HepG2 (cell line): Measurements from ENCODE around the gene ABHD12. TPM values are rescaled to one million over a fixed set of nuclear protein-coding genes. Genes with fewer than 3 reads are reported as not detected.
A peak's percentile ranks its signal among the peaks of the same experiment; 100 is the strongest.

Experiments
- GPN1 ChIP-seq: sonication (generic); formaldehyde crosslinking; IDR thresholded peaks from 2 replicates; pipeline ENCODE4 v1.5.1; 2020; ENCODE audit warnings: missing genetic modification reagents, borderline replicate concordance
- HES4 ChIP-seq: sonication (generic); formaldehyde crosslinking; IDR thresholded peaks from 2 replicates; pipeline ENCODE4 v1.9.0; 2021; ENCODE audit warnings: mild to moderate bottlenecking, missing genetic modification reagents, borderline replicate concordance
- HMG20A ChIP-seq: IDR thresholded peaks from 2 replicates; pipeline ENCODE4 v1.6.1; 2016; ENCODE audit warnings: borderline replicate concordance
- NR2F2 ChIP-seq: IDR thresholded peaks from 2 replicates; pipeline ENCODE4 v1.6.1; 2012; ENCODE audit warnings: low read depth, inconsistent platforms, borderline replicate concordance
- PHF8 ChIP-seq: sonication (generic); formaldehyde crosslinking; IDR thresholded peaks from 2 replicates; pipeline ENCODE4 v1.5.0; 2020; ENCODE audit warnings: missing genetic modification reagents
- XBP1 ChIP-seq: sonication (generic); formaldehyde crosslinking; IDR thresholded peaks from 2 replicates; pipeline ENCODE4 v1.5.0; 2020; ENCODE audit warnings: missing genetic modification reagents
- ZFP36L2 ChIP-seq: sonication (generic); formaldehyde crosslinking; IDR thresholded peaks from 2 replicates; pipeline ENCODE4 v1.4.0; 2020; ENCODE audit warnings: missing genetic modification reagents
- ZNF354B ChIP-seq: sonication (generic); formaldehyde crosslinking; IDR thresholded peaks from 2 replicates; pipeline ENCODE4 v1.8.0; 2022; ENCODE audit warnings: mild to moderate bottlenecking, missing genetic modification reagents
- ZNF441 ChIP-seq: sonication (generic); formaldehyde crosslinking; IDR thresholded peaks from 2 replicates; pipeline ENCODE4 v1.7.0; 2021; ENCODE audit warnings: missing genetic modification reagents, borderline replicate concordance
- ZNF468 ChIP-seq: sonication (generic); formaldehyde crosslinking; IDR thresholded peaks from 2 replicates; pipeline ENCODE4 v1.8.0; 2022; ENCODE audit warnings: mild to moderate bottlenecking, moderate library complexity, missing genetic modification reagents
- ZNF607 ChIP-seq: sonication (generic); formaldehyde crosslinking; IDR thresholded peaks from 2 replicates; pipeline ENCODE4 v1.5.1; 2020; ENCODE audit warnings: missing genetic modification reagents, mild to moderate bottlenecking, borderline replicate concordance
- polyA plus RNA-seq, 8 experiments: library from polyadenylated mRNA; depleted of rRNA in 3 of 8; stranded (reverse) in 7 of 8; unstranded in 1 of 8; fragments of >200 nt; fragmentation: Illumina TruSeq in 4 of 8; extraction: Trizol in 4 of 8; gene quantifications; 2 replicates each; pipeline versions ENCODE4 v1.2.1 to v1.2.3, GENCODE V29; 2011 to 2016; ENCODE audit warnings: low read depth in 4 of 8, missing spikeins in 1 of 8, mixed read lengths in 1 of 8; ENCODE audit not compliant: insufficient read depth in 1 of 8
- total RNA-seq, 5 experiments: library from RNA; depleted of rRNA; stranded (reverse); fragments of >200 nt; fragmentation: Illumina TruSeq; extraction: Trizol; gene quantifications; 2 replicates each; pipeline ENCODE4 v1.2.3, GENCODE V29; 2016; ENCODE audit warnings: low read depth in 1 of 5
- TF ChIP-seq, protein P1 (sequence below): sonication (generic); formaldehyde crosslinking; IDR thresholded peaks from 2 replicates; pipeline ENCODE4 v1.4.0; 2020; ENCODE audit warnings: missing genetic modification reagents, borderline replicate concordance
- TF ChIP-seq, protein P2 (sequence below): sonication (generic); formaldehyde crosslinking; IDR thresholded peaks from 2 replicates; pipeline ENCODE4 v1.8.0; 2022; ENCODE audit warnings: missing genetic modification reagents, mild to moderate bottlenecking, moderate library complexity, borderline replicate concordance
- TF ChIP-seq, protein P3 (sequence below): sonication (generic); formaldehyde crosslinking; IDR thresholded peaks from one replicate; pipeline ENCODE4 v1.5.1; 2020; ENCODE audit warnings: mild to moderate bottlenecking, missing genetic modification reagents; ENCODE audit errors: not compliant biosample characterization

The ABHD12 gene
- total and polyA plus RNA-seq, 2 of the 13 experiments (the other 11 are each of a cell fraction or from before 2014, with no cell fraction given), result 23.5 to 72.1 TPM

DNA sequence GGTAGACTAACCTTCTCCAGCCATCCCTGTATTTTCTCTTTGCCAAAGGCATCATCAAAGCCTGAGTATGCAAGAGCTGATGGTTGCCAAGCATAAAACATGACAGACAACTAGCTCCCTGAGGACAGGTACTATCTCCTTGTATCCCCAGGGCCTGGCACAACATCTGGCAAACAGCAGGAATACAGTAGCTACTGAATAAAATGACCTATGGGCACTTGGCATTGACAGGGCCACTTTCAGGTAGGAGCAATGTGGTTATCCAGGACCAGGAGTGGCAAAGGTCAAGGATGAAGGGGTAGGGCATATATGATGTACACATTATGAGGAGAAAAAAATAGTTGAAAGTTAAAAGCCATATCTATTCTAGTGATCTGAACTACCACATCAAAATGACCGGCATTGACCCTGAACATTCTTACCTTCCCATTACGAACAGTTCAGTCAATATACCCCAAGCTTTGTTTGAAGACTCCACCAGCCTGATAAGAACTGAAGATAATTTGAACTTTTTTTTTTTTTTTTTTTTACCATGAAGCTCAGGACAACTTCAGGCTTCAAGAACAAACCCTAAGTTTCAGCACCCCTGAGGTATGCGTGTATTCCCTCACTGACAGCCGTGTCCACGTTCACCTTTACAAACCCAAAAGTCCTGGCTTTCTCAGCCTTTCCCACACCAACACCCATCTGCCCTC is 12.3 kb downstream of the ABHD12 start (continued):
- no peak for TF ChIP-seq PHF8 (CRISPR knock-in tag)
- no peak for TF ChIP-seq XBP1
- TF ChIP-seq, protein P1, sequence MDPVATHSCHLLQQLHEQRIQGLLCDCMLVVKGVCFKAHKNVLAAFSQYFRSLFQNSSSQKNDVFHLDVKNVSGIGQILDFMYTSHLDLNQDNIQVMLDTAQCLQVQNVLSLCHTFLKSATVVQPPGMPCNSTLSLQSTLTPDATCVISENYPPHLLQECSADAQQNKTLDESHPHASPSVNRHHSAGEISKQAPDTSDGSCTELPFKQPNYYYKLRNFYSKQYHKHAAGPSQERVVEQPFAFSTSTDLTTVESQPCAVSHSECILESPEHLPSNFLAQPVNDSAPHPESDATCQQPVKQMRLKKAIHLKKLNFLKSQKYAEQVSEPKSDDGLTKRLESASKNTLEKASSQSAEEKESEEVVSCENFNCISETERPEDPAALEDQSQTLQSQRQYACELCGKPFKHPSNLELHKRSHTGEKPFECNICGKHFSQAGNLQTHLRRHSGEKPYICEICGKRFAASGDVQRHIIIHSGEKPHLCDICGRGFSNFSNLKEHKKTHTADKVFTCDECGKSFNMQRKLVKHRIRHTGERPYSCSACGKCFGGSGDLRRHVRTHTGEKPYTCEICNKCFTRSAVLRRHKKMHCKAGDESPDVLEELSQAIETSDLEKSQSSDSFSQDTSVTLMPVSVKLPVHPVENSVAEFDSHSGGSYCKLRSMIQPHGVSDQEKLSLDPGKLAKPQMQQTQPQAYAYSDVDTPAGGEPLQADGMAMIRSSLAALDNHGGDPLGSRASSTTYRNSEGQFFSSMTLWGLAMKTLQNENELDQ, result no peak
- no peak for TF ChIP-seq GPN1 (CRISPR knock-in tag)
- TF ChIP-seq, protein P2, sequence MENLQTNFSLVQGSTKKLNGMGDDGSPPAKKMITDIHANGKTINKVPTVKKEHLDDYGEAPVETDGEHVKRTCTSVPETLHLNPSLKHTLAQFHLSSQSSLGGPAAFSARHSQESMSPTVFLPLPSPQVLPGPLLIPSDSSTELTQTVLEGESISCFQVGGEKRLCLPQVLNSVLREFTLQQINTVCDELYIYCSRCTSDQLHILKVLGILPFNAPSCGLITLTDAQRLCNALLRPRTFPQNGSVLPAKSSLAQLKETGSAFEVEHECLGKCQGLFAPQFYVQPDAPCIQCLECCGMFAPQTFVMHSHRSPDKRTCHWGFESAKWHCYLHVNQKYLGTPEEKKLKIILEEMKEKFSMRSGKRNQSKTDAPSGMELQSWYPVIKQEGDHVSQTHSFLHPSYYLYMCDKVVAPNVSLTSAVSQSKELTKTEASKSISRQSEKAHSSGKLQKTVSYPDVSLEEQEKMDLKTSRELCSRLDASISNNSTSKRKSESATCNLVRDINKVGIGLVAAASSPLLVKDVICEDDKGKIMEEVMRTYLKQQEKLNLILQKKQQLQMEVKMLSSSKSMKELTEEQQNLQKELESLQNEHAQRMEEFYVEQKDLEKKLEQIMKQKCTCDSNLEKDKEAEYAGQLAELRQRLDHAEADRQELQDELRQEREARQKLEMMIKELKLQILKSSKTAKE, result 0 out of 2 replicates have a peak, but pooled peaks have one; percentile 37
- TF ChIP-seq ZNF607, result no peak
- TF ChIP-seq HES4, result no peak
- TF ChIP-seq, protein P3, sequence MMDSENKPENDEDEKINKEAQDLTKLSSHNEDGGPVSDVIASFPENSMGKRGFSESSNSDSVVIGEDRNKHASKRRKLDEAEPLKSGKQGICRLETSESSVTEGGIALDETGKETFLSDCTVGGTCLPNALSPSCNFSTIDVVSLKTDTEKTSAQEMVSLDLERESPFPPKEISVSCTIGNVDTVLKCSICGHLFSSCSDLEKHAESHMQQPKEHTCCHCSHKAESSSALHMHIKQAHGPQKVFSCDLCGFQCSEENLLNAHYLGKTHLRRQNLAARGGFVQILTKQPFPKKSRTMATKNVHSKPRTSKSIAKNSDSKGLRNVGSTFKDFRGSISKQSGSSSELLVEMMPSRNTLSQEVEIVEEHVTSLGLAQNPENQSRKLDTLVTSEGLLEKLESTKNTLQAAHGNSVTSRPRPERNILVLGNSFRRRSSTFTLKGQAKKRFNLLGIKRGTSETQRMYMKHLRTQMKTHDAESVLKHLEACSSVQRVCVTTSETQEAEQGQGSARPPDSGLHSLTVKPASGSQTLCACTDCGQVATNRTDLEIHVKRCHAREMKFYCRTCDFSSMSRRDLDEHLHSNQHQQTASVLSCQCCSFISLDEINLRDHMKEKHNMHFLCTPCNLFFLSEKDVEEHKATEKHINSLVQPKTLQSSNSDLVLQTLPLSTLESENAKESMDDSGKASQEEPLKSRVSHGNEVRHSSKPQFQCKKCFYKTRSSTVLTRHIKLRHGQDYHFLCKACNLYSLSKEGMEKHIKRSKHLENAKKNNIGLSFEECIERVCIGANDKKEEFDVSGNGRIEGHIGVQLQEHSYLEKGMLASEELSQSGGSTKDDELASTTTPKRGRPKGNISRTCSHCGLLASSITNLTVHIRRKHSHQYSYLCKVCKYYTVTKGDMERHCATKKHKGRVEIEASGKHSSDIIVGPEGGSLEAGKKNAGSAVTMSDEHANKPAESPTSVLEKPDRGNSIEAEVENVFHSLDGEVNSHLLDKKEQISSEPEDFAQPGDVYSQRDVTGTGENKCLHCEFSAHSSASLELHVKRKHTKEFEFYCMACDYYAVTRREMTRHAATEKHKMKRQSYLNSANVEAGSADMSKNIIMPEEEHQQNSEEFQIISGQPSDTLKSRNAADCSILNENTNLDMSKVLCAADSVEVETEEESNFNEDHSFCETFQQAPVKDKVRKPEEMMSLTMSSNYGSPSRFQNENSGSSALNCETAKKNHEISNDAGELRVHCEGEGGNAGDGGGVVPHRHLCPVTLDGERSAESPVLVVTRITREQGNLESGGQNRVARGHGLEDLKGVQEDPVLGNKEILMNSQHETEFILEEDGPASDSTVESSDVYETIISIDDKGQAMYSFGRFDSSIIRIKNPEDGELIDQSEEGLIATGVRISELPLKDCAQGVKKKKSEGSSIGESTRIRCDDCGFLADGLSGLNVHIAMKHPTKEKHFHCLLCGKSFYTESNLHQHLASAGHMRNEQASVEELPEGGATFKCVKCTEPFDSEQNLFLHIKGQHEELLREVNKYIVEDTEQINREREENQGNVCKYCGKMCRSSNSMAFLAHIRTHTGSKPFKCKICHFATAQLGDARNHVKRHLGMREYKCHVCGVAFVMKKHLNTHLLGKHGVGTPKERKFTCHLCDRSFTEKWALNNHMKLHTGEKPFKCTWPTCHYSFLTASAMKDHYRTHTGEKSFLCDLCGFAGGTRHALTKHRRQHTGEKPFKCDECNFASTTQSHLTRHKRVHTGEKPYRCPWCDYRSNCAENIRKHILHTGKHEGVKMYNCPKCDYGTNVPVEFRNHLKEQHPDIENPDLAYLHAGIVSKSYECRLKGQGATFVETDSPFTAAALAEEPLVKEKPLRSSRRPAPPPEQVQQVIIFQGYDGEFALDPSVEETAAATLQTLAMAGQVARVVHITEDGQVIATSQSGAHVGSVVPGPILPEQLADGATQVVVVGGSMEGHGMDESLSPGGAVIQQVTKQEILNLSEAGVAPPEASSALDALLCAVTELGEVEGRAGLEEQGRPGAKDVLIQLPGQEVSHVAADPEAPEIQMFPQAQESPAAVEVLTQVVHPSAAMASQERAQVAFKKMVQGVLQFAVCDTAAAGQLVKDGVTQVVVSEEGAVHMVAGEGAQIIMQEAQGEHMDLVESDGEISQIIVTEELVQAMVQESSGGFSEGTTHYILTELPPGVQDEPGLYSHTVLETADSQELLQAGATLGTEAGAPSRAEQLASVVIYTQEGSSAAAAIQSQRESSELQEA (CRISPR knock-in tag), result no peak
- TF ChIP-seq NR2F2, result peak; percentile 100
- peak; percentile 98 for TF ChIP-seq HMG20A (CRISPR knock-in tag)
- no peak for TF ChIP-seq ZNF468 (CRISPR knock-in tag)
- no peak for TF ChIP-seq ZFP36L2 (CRISPR knock-in tag)
- no peak for TF ChIP-seq ZNF441
- TF ChIP-seq ZNF354B (CRISPR knock-in tag), result no peak
